GM20431 (cell line): Measurements from ENCODE around the gene MAPK8IP3.

ENCODE experiments used
- in situ Hi-C: fragments of 300-500 bp; cut with MseI, MboI; formaldehyde crosslinking; loops from one replicate; pipeline ENCODE4 v1.15.0; 2020; ENCODE audit warnings: low sequenced_read_pairs; ENCODE audit not compliant: unreplicated experiment

Gene MAPK8IP3

GRCh38 chr16:1758923-1759322 lies 52.9 kb downstream of the MAPK8IP3 start:
- in situ Hi-C loops, result no loop called here

- in situ Hi-C loops, result no loop called here
Measured at GRCh38 chr16:1759511-1759910, 53.5 kb downstream of the MAPK8IP3 start.

- in situ Hi-C loops, result no loop called here
Measured at GRCh38 chr16:1760911-1761310, 54.9 kb downstream of the MAPK8IP3 start.

- in situ Hi-C loops, result no loop called here
Measured at GRCh38 chr16:1761751-1762150, 55.8 kb downstream of the MAPK8IP3 start.

- in situ Hi-C loops, result no loop called here
Measured at GRCh38 chr16:1762196-1762878, 56.3 kb downstream of the MAPK8IP3 start.

GRCh38 chr16:1762879-1763520 lies 57.0 kb downstream of the MAPK8IP3 start:
- in situ Hi-C loops, result no loop called here

GRCh38 chr16:1763521-1764511 lies 57.8 kb downstream of the MAPK8IP3 start:
- in situ Hi-C loops, result no loop called here

- in situ Hi-C loops, result no loop called here
Measured at GRCh38 chr16:1764971-1765370, 59.0 kb downstream of the MAPK8IP3 start.

GRCh38 chr16:1765826-1766225 lies 59.8 kb downstream of the MAPK8IP3 start:
- in situ Hi-C loops, result no loop called here

- in situ Hi-C loops, result no loop called here
Measured at GRCh38 chr16:1766231-1766630, 60.2 kb downstream of the MAPK8IP3 start.

- in situ Hi-C loops, result no loop called here
Measured at GRCh38 chr16:1766701-1767100, 60.7 kb downstream of the MAPK8IP3 start.

- in situ Hi-C loops, result no loop called here
Measured at GRCh38 chr16:1767116-1767994, 61.4 kb downstream of the MAPK8IP3 start.

- in situ Hi-C loops, result no loop called here
Measured at GRCh38 chr16:1768061-1768766, 62.2 kb downstream of the MAPK8IP3 start.

- in situ Hi-C loops, result no loop called here
Measured at GRCh38 chr16:1768767-1769401, 62.9 kb downstream of the MAPK8IP3 start.

GRCh38 chr16:1769402-1770300 lies 63.7 kb downstream of the MAPK8IP3 start:
- in situ Hi-C loops, result no loop called here

GRCh38 chr16:1770328-1771187 lies 64.6 kb downstream of the MAPK8IP3 start:
- in situ Hi-C loops, result no loop called here
